ENCODE results near the gene CTIF.

CTIF gene

GRCh38 chr18:48888773-48889080, 349.9 kb downstream of the CTIF start:
- TF ChIP-seq CTCF (IDR thresholded peaks at IDR 0.05) (no peak), ZFX (IDR thresholded peaks at IDR 0.05; ENCODE audit: borderline replicate concordance) (no peak)
- H3K27ac ChIP-seq, result no peak overlapping the region

GRCh38 chr18:48889115-48889941, 350.5 kb downstream of the CTIF start:
- no peak for TF ChIP-seq ZFX (IDR thresholded peaks at IDR 0.05; ENCODE audit: borderline replicate concordance)
- TF ChIP-seq CTCF (IDR thresholded peaks at IDR 0.05), result no peak
- H3K27ac ChIP-seq, result no peak overlapping the region

GRCh38 chr18:48889981-48890762, 351.3 kb downstream of the CTIF start:
- no peak overlapping the region for H3K27ac ChIP-seq

GRCh38 chr18:48891721-48892120, 352.9 kb downstream of the CTIF start:
- TF ChIP-seq CTCF (IDR thresholded peaks at IDR 0.05), result no peak
- no peak for TF ChIP-seq ZFX (IDR thresholded peaks at IDR 0.05; ENCODE audit: borderline replicate concordance)
- H3K27ac ChIP-seq, result no peak overlapping the region

More at GRCh38 chr18:48889981-48890762, 351.3 kb downstream of the CTIF start:
- TF ChIP-seq ZFX (IDR thresholded peaks at IDR 0.05; ENCODE audit: borderline replicate concordance) (no peak), CTCF (IDR thresholded peaks at IDR 0.05) (no peak)

- no peak overlapping the region for H3K27ac ChIP-seq
- TF ChIP-seq CTCF (IDR thresholded peaks at IDR 0.05) (no peak), ZFX (IDR thresholded peaks at IDR 0.05; ENCODE audit: borderline replicate concordance) (no peak)
Measured at GRCh38 chr18:48892146-48892855, 353.5 kb downstream of the CTIF start.

- H3K27ac ChIP-seq, result no peak overlapping the region
Measured at GRCh38 chr18:48893061-48893607, 354.3 kb downstream of the CTIF start.

More at GRCh38 chr18:48893061-48893607, 354.3 kb downstream of the CTIF start:
- TF ChIP-seq CTCF (IDR thresholded peaks at IDR 0.05), result no peak
- TF ChIP-seq ZFX (IDR thresholded peaks at IDR 0.05; ENCODE audit: borderline replicate concordance), result no peak

Measured in 22Rv1 (cell line).